GM21619 (cell line): ENCODE results near the gene RBM47.

Experiments
- ATAC-seq: cut with Tn5 transposase; IDR thresholded peaks from one replicate; pipeline ENCODE4 v1.9.1; 2021; ENCODE audit not compliant: unreplicated experiment

The RBM47 gene

DNA sequence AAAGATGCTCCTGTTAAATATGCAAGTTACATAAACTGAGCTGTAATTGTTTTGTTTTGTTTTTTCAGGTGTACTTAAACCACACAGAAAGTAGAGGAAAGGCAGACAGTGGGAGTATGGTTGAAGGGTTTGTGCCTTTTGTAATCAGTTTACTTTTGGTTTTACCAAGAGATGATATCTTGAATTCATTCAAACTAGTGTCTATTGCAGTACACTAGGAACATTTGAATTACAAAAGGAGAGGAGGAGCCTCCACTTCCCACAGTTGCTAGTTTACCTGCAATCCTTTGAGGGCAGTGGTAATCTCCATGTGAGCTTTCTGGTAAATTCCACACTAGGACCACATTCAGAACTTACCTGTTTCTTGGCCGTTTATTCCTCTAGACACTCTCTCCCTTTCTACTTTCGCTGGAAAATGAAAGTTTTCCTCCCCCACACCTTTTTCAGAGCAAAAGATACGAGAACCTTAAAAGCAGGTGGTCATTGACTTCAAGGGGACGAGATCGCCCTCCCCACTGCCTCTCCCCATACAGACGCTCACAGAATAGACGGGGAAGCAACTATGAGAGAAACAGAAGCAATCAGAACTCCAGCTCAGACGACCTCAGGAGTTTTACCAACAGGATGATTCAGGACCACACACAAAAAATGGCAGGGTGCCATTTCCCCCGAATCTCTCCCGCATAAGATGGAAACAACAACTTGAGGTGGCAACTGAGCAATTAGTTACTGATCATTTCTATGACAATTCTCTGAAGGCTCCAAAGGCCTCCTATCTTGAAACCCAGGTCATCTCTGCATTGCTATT, 3.3 kb downstream of the RBM47 start:
- ATAC-seq, result no peak

DNA sequence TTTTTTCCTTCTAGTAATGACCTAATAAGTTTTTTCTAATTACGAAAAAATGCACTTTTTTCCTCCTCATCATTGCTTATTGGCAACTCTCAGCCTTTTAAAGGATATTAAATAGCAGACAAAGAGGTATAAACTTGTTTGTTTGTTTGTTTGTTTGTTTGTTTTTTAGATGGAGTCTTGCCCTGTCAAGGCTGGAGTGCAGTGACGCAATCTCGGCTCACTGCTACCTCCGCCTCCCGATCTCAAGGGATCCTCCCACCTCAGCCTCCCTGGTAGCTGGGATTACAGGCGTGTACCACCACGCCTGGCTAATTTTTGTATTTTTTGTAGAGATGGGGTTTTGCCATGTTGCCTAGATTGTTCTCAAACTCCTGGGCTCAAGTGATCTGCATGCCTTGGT, 6.0 kb downstream of the RBM47 start:
- ATAC-seq, result no peak

DNA sequence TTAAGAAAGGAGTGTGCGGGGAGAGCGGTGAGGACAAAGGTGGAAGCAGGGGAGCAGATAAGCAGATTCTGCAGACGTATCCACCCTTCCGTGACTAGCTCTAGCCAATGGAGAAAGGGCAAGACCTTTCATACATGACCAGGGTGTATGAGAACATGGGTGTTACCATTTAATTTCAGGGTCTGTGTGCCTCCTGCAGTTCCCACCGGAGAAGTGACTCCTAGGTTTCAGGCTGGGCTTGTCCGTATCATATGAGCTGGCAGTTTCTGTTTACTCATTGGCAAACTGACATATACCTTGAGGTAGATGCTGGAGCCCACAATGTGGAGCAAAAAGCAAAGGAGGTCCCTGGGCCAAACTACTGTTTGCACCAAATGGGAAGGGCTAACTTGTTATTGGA, 6.8 kb downstream of the RBM47 start:
- ATAC-seq, result peak; percentile 34

DNA sequence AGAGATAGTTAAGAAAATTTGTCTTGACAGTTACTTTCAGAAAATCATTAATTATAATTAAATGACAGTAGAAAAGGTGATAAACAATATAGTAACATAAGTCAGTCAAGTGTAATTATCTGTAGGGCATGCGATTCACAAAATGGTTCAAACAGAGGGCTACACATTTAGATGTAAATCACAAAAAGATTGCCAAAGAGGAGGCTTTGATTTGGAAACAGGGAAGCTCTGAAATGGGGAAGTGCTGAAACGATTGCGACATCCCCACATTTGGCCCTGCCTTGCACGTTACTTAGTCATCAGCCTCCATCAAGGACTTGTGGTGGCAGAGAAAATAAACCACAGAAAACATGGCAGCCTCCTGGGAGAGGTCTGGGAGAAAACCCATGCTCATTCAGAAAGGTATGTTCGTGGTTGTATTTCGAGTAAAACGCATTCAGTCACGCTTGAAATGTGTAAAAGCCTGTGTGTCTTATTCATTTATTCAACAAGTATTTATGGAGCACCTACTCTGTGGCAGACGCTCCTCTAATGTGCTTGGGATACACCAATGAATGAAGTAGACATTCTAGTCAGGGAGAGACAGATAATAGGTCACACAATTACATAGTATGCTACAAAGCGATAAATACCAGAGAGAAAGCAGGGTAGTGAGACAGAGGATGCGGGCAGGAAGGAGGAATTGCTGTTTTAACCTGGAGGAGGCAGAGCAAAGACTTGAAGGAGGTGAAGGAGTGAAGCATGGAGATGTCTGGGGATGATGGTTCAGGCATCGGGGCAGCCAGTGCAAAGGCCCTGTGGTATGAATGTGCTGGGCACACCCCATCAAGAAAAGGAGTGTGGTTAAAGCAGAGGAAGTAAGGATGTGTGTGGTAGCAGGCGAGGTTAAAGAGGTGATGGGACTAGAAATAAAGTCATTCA, 7.8 kb downstream of the RBM47 start:
- ATAC-seq, result peak; percentile 60

DNA sequence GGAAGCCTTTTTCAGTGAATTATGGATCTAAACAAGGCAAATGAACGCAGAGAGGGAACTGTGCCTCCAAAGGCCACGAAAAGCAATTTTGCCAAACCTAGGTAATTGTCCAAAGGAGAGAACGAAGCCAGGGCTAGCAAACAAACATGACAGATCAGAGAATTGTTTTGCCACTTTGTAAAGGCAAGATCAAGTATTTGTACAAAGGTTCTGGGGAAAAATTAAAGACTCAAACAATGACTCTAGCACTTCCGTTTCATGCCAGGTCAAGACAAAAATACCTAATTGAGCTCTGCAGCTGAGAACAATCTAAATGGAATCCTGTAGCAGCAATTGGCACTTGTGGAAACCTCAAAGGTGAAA, 8.5 kb downstream of the RBM47 start:
- no peak for ATAC-seq

DNA sequence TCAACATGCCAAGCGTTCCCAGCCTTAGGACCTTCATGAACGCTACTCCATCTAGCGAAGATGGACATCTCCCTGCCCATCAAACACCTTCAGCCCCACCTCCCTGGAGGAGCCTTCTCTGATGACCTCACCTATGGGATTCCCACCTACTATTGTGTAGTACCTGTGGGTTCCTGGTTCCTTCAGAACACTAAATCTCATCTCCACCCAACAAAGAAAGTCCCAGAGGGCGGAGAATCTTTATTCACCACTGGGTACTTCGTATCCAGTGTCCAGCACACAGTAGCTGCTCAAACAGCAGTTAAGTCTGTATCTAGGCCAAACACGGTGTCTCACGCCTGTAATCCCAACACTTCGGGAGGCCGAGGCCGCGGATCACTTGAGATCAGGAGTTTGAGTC, 10.1 kb downstream of the RBM47 start:
- ATAC-seq, result no peak

DNA sequence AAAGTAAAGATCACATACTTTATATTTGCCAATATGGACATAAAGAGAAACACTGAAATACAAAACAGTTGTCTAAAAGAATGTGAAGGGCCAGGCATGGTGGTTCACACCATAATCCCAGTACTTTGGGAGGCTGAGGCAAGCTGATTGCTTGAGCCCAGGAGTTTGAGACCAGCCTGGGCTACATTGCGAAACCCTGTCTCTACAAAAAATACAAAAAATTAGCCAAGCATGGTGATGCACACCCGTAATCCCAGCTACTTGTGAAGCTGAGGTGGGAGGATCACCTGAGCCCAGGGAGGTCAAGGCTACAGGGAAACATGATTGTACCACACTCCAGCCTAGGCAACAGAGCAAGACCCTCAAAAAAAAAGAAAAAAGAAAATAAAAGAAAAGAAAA, 11.8 kb downstream of the RBM47 start:
- no peak for ATAC-seq

DNA sequence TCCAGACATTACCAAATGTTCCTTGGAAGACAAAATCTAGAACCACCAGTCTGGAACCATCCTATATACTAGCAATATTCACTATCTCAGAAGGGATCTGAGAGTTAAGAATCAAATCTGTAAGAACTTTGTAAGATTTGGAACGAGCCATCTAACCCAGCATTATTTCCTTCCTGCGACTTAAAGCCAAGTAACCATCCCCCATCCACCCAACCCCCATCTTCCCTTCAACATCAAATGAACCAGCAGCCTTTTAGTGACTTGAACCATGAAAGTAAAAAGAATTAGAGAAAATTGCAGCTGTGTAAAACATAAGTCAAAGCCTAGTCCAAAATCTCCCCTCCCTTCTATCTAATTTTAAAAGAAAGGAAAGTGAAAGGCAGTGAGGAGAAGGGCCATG, 15.6 kb downstream of the RBM47 start:
- no peak for ATAC-seq

DNA sequence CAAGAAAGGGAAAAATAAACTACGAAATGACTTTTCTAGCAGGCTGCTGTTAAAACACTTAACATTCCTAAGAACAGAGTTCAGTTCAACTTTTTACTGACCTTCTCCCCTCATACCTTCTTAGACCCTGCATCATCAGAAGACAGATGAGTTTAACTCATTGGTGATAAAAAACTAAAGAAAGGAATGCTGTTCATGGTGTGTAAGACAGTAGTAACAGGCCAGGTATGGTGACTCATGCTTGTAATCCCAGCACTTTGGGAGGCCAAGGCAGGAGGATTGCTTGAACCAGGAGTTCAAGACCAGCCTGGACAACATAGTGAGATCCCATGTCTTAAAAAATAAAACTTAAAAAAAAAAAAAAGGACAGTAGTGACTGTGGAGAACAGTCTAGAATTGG, 16.2 kb downstream of the RBM47 start:
- no peak for ATAC-seq

DNA sequence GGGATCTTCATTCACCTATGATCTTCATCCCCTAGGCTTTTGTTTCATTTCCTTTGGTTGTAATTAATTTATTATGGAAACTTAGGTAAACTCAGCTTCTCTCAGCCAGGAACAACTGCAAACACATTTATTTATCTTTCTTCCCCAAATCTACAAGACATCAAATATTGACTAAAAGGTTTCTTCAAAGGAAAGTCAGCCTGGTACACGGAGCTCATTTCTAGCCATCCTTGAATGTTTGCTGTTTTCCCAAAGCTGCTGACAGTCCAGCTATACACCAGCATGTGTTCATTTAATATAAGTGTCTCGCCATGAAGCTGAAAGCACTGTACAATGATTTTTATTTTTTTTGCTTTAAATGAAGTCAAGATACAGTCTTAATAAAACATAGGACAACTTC, 16.8 kb downstream of the RBM47 start:
- ATAC-seq, result no peak

DNA sequence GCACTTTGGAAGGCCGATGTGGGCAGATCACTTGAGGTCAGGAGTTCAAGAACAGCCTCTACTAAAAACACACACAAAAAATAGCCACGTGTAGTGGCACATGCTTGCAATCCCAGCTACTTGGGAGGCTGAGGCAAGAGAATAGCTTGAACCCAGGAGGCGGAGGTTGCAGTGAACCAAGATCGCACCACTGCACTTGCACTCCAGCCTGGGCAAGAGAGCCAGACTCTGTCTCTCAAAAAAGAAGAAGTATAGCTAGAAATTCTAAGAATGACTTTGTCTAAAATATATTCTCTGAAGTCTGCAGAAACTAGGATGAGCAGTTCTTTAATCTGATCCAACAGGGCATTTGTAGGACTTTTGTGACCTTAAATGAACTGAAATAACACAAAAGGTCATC, 17.4 kb downstream of the RBM47 start:
- no peak for ATAC-seq

DNA sequence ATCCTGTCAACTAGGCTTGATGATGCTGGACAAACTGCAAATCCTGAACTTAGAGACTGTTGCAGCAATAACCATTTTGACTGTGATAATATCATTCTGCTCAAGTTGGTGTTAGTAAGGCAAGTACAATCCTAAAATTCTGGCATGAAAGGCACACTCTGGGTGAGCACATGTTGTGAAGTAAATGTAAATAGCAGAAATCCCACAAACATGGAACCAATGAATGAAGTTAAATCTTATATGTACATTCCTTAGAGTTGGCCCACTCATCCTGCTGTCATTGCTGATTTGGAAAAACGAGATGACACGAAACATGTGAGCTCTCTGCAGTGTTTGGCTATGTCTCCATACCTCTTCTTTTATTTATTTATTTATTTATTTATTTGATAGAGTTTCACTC, 21.0 kb downstream of the RBM47 start:
- no peak for ATAC-seq

DNA sequence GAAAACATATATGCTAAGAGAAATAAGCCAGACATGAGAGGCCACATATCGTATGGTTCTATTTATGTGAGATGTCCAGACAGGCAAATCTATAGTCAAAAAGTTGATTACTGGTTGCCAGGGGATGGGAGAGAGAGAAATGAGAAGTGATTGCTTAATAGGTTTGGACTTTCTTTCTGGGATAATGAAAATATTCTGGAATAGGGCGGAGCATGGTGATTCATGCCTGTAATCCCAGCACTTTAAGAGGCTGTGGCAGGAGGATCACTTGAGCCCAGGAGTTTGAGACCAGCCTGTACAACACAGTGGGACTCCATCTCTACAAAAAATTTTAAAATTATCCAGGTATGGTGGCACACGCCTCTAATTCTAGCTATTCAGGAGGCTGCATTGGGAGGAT, 22.4 kb downstream of the RBM47 start:
- no peak for ATAC-seq

DNA sequence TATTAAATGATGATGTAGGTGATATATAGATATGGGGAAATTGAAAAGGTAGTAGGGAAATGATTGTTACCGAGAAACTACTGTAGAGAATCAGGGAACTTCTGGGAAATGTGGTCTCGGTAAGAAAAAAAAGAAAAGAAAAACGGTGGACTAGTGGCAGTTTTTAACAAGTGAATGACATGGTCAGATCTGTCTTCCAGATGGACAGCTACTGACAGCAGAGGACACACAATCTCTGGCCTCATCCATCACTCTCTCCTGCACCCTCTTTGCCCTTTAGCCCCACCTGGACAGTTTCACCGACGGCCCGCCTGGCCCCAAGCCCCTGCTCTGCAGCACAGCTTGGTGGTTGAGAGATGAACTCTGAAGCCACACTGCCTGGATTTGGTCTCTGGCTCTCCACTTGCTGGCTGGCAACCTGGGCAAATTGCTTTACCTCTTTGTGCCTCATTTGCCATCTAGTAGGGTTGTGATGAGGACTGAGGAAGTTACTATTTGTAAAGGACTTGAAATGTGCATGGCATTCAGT, 23.4 kb downstream of the RBM47 start:
- no peak for ATAC-seq

DNA sequence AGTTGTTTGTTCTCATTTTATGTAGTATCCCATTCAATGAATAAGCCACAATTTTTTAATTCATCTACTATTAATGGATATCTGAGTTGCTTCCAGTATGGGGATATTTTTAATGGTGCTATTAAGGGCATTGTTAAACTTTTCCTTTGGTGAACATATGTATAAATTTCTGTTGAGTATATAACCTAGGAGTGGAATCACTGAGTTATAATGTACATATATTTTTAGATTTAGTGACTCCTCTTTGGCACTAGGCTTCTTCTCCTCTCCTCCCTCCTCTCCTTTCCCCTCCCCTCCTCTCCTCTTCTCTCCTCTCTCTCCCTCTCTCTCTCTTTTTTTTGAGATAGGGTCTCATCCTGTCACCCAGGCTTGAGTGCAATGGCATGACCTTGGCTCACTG, 26.4 kb downstream of the RBM47 start:
- ATAC-seq, result no peak

DNA sequence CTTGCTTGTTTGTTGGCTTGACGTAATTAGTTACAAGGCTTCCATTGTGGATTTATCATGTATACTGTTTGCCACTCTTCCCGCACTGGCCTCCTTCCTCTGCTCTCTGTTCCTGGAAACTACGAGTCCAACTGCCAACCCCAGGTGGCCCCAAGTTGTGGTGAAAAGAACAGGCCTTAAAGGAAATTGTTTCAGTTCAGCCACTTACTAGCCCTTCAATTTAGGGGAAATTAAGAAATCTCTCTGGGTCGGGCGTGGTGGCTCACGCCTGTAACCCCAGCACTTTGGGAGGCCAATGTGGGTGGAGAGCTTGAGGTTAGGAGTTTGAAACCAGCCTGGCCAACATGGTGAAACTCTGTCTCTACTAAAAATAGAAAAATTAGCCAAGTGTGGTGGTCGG, 28.0 kb downstream of the RBM47 start:
- no peak for ATAC-seq

DNA sequence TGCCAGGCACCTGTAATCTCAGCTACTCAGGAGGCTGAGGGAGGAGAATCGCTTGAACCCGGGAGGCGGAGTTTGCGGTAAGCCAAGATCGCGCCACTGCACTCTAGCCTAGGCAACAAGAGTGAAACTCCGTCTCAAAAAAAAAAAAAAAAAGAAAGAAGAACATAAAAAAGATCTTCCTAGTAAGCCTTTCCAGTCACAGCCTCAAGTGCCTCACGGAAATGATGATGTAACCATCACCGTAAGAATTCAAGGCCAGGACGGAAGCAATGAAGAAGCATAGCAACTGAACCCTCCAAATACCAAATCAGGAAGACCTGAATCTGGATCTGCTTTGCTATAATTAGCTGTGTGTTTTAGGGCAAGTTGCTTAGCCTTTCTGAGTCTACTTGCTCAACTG, 28.8 kb downstream of the RBM47 start:
- no peak for ATAC-seq

DNA sequence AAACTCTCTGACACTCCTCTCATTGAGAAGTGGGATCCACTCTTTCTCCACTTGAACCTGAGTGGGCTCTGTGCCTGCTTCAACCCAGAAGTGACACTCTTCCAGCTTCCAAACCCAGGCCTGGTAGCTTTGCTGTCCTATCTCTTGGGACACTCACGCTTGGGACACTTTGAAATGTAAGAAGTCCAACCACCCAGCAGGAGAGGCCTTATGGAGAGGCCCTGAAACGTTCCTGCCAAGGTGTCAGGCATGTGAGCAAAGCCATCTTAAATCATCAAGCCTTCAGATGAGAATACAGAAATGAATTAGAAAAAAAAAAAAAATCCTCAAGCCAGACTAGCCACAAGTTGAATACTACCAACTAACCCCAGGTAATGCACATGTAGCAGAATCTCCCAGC, 30.2 kb downstream of the RBM47 start:
- no peak for ATAC-seq

DNA sequence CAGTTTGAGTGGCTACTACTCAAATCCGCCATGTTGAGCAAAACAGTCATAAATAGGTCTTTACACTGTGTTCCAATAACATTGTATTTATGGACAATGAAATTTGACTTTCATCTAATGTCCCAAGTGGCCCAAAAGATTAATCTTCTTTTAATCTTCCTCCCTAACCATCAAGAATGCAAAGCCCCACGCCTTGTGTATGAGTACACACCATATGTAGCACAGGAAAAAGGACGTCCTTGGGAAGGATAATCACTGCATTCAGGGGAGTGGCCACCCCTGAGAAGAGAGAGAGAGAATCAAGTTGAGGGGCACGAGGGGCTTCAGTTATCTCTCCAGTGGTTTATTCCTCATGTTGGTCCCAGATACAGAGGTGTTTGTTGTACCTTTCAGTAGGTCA, 33.1 kb downstream of the RBM47 start:
- no peak for ATAC-seq

DNA sequence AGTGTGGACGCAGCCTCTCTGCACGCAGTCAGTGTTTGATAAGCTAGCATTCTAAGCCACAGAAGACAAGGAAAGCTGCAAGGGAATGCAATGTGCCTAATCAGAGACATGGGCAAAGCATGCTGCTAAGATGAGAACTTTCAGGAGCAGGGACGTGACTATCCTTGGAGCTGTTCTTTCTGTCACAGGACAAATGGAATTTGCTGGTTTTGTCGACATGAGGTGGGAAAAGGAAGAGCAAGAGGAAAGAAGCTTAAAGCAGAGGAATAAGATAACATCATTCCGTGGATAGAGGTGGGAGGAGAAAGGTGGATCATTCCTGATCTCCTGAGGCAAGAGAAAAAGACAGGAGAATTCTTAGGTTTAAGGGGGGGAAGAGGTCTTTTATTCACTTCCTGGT, 33.7 kb downstream of the RBM47 start:
- no peak for ATAC-seq

DNA sequence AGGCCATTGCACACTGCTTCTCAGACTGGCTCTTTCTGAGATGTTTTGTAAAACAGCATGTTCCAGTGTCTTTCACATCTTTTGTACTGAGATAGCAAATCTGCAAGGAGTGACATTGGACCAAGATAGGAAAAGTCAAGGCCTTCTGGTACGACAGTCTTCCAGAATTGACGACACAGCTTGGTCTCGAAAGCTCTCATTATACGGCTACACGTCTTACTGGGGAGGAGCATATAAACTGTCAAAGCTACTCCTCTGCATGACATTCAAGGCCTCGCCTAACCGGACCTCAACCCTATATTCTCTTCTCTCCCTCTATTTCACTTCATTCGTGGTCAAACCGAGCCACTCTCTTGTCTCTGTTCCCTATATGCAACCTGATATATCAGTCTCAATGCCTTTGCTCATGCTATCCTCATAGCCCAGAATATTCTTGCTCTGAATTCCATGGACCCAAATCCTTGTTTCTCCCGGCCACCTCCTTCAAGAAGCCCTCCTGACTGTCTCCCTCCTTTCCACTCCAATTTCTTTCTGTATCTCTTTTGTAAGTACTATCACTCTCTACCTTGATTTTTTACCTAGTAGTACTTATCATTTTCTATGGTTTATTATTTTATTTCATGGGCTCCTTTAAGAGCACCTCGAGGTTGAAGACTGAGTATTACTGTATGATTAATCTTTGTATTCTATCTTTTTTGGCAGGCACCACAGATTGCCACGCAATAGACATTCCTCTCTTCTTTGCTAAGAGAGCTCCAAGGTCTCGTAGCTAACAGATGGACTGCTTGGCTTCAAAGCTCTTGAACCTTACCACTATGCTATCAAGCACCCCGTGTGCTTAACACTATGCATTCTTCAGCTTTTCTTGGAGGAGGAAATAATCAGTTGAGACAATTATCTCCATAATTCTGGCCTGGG, 35.1 kb downstream of the RBM47 start:
- no peak for ATAC-seq
